HL-60 (cell line): ENCODE data around the gene THY1.

Experiments
- DNase-seq, 2 experiments: peaks; one replicate each; pipeline ENCODE4 v3.0.0-alpha.2; 2010 to 2020; ENCODE audit warnings: low read depth in 1 of 2, low spot score in 1 of 2
- H3K27ac ChIP-seq: fragments of 250-450 bp; sonication (Bioruptor Pico); replicated peaks from 2 replicates; pipeline ENCODE4 v1.5.1; 2020; ENCODE audit warnings: mild to moderate bottlenecking, moderate library complexity
- H3K27me3 ChIP-seq: fragments of 250-450 bp; sonication (Bioruptor Pico); 2 replicates; pipeline ENCODE4 v1.5.1; 2021; ENCODE audit warnings: mild to moderate bottlenecking, moderate library complexity; ENCODE audit not compliant: insufficient read depth, poor library complexity, severe bottlenecking
- H3K4me3 ChIP-seq: replicated peaks from 2 replicates; pipeline ENCODE4 v1.5.1; 2011; ENCODE audit warnings: mild to moderate bottlenecking, control low read depth, low read length; ENCODE audit not compliant: insufficient read depth
- GABPA ChIP-seq: IDR thresholded peaks from 2 replicates; pipeline ENCODE4 v1.6.1; 2012; ENCODE audit warnings: low read depth
- POLR2AphosphoS5 ChIP-seq: IDR thresholded peaks from 2 replicates; pipeline ENCODE4 v1.6.1; 2012; ENCODE audit warnings: low read depth
- SPI1 ChIP-seq: IDR thresholded peaks from 2 replicates; pipeline ENCODE4 v1.6.1; 2012; ENCODE audit warnings: low read depth, mild to moderate bottlenecking, borderline replicate concordance
- TF ChIP-seq, protein P1 (sequence below): IDR thresholded peaks from one replicate; pipeline ENCODE4 v1.5.1; 2011; ENCODE audit warnings: low read length, control low read depth, inconsistent platforms; ENCODE audit not compliant: insufficient read depth
- TF ChIP-seq, protein P2 (sequence below): IDR thresholded peaks from 2 replicates; pipeline ENCODE4 v1.6.1; 2012; ENCODE audit warnings: low read depth; ENCODE audit not compliant: insufficient replicate concordance

The THY1 gene

DNA sequence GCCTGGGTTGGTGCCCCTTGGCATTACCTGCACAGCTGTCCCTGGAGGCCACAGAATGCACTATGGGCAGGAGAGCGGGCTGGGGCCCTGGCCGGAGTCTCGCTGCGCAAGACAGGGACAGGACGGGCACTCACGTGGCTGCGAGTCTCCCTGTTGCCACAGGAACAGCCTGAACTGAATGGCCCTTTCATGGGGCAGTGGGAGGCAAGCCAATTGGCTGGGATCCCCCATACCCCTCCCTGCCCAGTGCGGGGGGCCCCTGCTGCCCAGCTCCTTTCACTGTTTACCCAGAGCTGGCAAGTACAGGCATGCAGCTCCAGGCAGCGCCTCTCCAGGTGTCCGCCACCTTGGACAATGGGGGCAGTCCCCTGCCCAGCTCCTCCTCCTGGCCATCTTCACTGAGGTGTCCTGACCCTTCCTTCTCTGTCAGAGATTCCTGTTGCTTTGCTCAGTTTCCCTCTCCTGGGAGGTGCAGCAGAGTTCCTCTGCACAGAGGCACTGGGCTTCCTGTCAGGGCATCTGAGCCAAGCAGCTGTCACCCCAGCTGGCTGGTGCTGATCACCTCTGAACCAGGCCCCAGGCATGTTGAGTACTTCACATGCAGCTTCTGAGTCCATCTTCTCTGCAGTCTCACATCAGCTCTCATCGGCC is 46.6 kb downstream of the THY1 start:
- Histone ChIP-seq H3K27ac (no peak overlapping the region), H3K4me3 (no peak overlapping the region)

DNA sequence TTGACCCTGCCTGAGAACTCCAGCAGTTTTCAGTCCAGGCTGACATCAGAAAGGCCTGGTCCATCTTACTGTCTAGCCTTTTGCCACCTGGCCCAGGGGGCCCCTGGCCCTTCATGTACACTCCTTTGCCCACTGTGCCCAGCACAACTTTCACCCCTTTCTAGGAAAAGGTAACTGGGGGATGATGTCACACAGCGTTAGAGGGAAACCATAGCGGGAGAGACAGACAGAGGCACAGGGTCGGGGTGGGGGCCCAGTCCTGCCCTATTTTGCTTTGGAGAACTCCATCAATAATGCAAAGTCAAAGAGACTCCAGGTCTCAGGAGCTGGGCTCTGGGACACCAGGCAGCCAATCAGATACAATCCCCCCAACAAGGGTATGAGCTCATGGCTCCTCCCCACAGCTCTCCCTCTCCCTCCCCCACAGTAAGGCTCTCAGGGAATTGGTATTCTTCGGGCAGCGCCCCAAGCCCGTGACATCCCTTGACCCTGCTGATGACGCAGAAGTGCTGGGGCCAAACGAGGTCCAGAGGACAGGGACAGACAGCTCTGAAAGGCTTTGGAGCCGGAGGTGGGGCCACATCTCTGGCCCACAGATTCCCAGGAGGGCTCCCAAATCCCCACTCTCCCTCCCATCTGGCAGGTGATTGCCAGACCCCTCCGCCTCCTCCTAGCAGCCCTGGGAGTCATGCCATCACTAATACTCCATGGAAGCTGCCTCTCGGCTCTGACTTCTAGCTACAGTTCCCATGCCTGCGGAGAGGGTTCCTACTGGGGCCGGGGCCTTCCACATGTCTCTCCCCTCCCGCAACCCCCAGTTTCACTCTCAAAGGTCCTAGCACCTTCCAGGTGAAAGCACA is 47.4 kb downstream of the THY1 start:
- TF ChIP-seq, protein P1, sequence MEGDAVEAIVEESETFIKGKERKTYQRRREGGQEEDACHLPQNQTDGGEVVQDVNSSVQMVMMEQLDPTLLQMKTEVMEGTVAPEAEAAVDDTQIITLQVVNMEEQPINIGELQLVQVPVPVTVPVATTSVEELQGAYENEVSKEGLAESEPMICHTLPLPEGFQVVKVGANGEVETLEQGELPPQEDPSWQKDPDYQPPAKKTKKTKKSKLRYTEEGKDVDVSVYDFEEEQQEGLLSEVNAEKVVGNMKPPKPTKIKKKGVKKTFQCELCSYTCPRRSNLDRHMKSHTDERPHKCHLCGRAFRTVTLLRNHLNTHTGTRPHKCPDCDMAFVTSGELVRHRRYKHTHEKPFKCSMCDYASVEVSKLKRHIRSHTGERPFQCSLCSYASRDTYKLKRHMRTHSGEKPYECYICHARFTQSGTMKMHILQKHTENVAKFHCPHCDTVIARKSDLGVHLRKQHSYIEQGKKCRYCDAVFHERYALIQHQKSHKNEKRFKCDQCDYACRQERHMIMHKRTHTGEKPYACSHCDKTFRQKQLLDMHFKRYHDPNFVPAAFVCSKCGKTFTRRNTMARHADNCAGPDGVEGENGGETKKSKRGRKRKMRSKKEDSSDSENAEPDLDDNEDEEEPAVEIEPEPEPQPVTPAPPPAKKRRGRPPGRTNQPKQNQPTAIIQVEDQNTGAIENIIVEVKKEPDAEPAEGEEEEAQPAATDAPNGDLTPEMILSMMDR, result no peak
- TF ChIP-seq, protein P2, sequence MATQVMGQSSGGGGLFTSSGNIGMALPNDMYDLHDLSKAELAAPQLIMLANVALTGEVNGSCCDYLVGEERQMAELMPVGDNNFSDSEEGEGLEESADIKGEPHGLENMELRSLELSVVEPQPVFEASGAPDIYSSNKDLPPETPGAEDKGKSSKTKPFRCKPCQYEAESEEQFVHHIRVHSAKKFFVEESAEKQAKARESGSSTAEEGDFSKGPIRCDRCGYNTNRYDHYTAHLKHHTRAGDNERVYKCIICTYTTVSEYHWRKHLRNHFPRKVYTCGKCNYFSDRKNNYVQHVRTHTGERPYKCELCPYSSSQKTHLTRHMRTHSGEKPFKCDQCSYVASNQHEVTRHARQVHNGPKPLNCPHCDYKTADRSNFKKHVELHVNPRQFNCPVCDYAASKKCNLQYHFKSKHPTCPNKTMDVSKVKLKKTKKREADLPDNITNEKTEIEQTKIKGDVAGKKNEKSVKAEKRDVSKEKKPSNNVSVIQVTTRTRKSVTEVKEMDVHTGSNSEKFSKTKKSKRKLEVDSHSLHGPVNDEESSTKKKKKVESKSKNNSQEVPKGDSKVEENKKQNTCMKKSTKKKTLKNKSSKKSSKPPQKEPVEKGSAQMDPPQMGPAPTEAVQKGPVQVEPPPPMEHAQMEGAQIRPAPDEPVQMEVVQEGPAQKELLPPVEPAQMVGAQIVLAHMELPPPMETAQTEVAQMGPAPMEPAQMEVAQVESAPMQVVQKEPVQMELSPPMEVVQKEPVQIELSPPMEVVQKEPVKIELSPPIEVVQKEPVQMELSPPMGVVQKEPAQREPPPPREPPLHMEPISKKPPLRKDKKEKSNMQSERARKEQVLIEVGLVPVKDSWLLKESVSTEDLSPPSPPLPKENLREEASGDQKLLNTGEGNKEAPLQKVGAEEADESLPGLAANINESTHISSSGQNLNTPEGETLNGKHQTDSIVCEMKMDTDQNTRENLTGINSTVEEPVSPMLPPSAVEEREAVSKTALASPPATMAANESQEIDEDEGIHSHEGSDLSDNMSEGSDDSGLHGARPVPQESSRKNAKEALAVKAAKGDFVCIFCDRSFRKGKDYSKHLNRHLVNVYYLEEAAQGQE, result no peak
- TF ChIP-seq SPI1, result no peak
- no peak for TF ChIP-seq GABPA
- TF ChIP-seq POLR2AphosphoS5, result no peak
- no peak for DNase-seq
- Histone ChIP-seq H3K27me3 (peaks cover 2% of the 10 kb centered on the region), H3K4me3 (no peak overlapping the region), H3K27ac (no peak overlapping the region)

More for the DNA sequence above, 46.6 kb downstream of the THY1 start:
- no peak for DNase-seq
- peaks cover 2% of the 10 kb centered on the region for H3K27me3 ChIP-seq
- TF ChIP-seq, protein P2, result no peak
- TF ChIP-seq SPI1, result no peak
- TF ChIP-seq POLR2AphosphoS5, result no peak
- TF ChIP-seq, protein P1, result no peak
- no peak for TF ChIP-seq GABPA

DNA sequence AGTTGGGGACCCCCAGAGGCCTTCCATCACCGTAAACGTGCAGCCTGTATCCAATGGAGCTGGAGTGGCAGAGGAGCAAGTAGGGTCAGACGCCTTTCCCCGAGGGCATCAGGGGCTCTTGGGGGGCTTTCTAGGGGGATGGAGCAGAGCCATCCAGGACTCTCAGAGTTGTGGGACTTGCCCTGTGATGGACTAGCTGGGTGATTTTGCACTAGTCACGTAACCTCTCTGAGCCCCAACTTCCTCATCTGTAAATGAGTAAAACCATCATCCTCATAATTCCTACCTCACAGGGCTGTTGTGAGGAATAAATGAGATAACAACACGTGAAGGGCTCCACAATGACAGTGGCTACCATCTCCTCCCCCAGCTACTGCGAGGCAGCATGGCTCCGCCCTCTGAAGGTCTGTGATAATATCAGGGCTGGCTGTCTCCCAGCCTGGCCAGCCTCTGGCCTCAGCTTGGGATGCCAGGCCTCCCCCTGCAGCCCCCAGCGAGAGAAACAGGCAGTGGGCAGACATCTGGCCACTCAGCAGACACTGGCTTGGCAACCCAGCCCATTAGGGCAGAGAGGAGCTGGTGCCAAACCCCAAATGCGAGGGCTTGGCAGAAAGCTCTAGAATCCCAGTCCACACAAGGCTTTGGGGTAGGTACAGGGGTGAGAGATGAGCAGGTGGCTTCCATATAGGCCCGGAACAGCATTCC is 48.2 kb downstream of the THY1 start:
- no peak overlapping the region for H3K4me3 ChIP-seq
- no peak overlapping the region for H3K27ac ChIP-seq
- peaks cover 2% of the 10 kb centered on the region for H3K27me3 ChIP-seq
- TF ChIP-seq, protein P2, result no peak
- TF ChIP-seq SPI1 (no peak), POLR2AphosphoS5 (no peak), GABPA (no peak)
- TF ChIP-seq, protein P1, result no peak
- no peak for DNase-seq
